Measurements from ENCODE around the gene FBXW7. TPM values are rescaled to one million over a fixed set of nuclear protein-coding genes. Genes with fewer than 3 reads are reported as not detected.
"Not testable (repeated sequence)": the region's sequence is repeated elsewhere in the genome, so short reads cannot be mapped to it uniquely, and the experiment has no call there.

The FBXW7 gene
- total RNA-seq, 2 experiments from 2014 or later, result 128 to 140 TPM

DNA sequence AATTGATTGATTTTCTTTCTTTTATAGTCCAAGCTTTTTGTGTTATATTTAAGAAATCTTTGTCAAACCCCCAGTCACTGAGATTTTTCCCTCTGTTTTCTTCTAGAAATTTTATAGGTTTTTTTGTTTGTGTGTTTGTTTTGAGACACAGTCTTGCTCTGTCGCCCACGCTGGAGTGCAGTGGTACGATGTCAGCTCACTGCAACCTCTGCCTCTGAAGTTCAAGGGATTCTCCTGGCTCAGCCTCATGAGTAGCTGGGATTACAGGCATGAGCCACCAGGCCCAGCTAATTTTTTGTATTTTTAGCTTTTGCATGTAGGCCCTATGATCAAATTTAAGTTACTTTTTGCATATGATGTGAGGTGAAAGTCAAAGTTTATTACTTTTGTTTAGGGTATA is 20.9 kb upstream of the FBXW7 start:
- Histone ChIP-seq H3K27me3 (ENCODE audit: control insufficient read depth in 1 of 2, insufficient read depth in 2 of 2, low read length in 2 of 2) (no peaks in the 10 kb centered on the region), H3K36me3 (ENCODE audit: insufficient read depth, low read length) (no peaks in the 10 kb centered on the region), H3K4me3 (ENCODE audit: low read length) (no peak overlapping the region), H3K9me3 (ENCODE audit: control insufficient read depth in 1 of 2, insufficient read depth in 1 of 2, low read length in 2 of 2) (no peaks in the 10 kb centered on the region), H3K4me1 (ENCODE audit: insufficient read depth, low read length) (peaks cover 32% of the 10 kb centered on the region), H3K27ac (ENCODE audit: low read depth in 1 of 2, low read length in 2 of 2) (no peak overlapping the region)
- DNase-seq, result no peak
- ChIA-PET POLR2A (interaction anchor here (1.4 to 7.5 kb wide), 2 partner anchors 21 to 28 kb away, joined by 3 to 147 read pairs; partner anchors contain the start of gene FBXW7), CTCF (no interaction called here)
- no peak for TF ChIP-seq CTCF (IDR thresholded peaks at IDR 0.05)
- H3K4me3 Mint-ChIP-seq, result no peak overlapping the region
- no peak for ATAC-seq (ENCODE audit: poor library complexity)
- intact Hi-C loops (cut with DNase I, micrococcal nuclease), result no loop called here
- peaks cover 44% of the 10 kb centered on the region for H3K4me1 Mint-ChIP-seq (ENCODE audit: low read depth)
- peaks cover 3% of the 10 kb centered on the region for H3K9me3 Mint-ChIP-seq
- no peaks in the 10 kb centered on the region for H3K27me3 Mint-ChIP-seq
- H3K27ac Mint-ChIP-seq, result no peak overlapping the region
- H3K36me3 Mint-ChIP-seq (ENCODE audit: low read depth), result no peaks in the 10 kb centered on the region

- TF ChIP-seq CTCF (IDR thresholded peaks at IDR 0.05), result no peak
- H3K36me3 ChIP-seq (ENCODE audit: insufficient read depth, low read length), result no peaks in the 10 kb centered on the region
- ChIA-PET CTCF (no interaction called here), POLR2A (interaction anchor here (1.4 to 7.5 kb wide), 2 partner anchors 20 to 29 kb away, joined by 3 to 147 read pairs; partner anchors contain the start of gene FBXW7)
- intact Hi-C loops (cut with DNase I, micrococcal nuclease), result no loop called here
- Mint-ChIP-seq H3K27me3 (no peaks in the 10 kb centered on the region), H3K36me3 (ENCODE audit: low read depth) (no peaks in the 10 kb centered on the region), H3K27ac (peak overlapping the region; percentile 77), H3K9me3 (peaks cover 3% of the 10 kb centered on the region), H3K4me3 (peak overlapping the region; percentile 48), H3K4me1 (ENCODE audit: low read depth) (peaks cover 44% of the 10 kb centered on the region)
- no peak for ATAC-seq (ENCODE audit: poor library complexity)
- H3K27ac ChIP-seq (ENCODE audit: low read depth in 1 of 2, low read length in 2 of 2), result no peak overlapping the region
- H3K27me3 ChIP-seq (ENCODE audit: control insufficient read depth in 1 of 2, insufficient read depth in 2 of 2, low read length in 2 of 2), result no peaks in the 10 kb centered on the region
- DNase-seq, result peak in 3 of 14 experiments; percentile 29 to 62 (median 29)
- peaks cover 32% of the 10 kb centered on the region for H3K4me1 ChIP-seq (ENCODE audit: insufficient read depth, low read length)
- H3K9me3 ChIP-seq (ENCODE audit: control insufficient read depth in 1 of 2, insufficient read depth in 1 of 2, low read length in 2 of 2), result no peaks in the 10 kb centered on the region
- H3K4me3 ChIP-seq (ENCODE audit: low read length), result peak overlapping the region; percentile 6
Observed at GRCh38 chr4:152556283-152556682, 20.4 kb upstream of the FBXW7 start.

DNA sequence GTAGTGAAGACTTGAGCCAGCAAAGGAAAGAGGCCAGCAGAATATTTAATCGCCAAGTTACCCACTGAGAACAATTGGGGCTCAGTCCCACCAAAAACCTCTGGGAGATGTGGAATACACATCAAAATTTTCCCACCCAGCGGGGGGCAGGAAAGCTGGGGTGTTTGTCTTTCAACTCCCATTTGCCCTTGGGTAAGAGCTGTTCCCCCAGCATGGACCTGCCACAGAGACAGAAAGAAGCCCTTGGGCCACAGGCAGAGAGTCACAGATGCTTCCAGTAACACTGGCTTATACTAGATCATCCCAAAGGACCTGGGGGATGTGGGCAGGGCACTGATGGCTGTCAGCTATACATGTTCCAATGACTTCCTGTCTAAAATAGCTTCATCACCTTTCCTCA is 18.9 kb upstream of the FBXW7 start:
- Mint-ChIP-seq H3K4me1 (ENCODE audit: low read depth) (peaks cover 44% of the 10 kb centered on the region), H3K27ac (peak overlapping the region; percentile 86), H3K9me3 (peaks cover 3% of the 10 kb centered on the region), H3K36me3 (ENCODE audit: low read depth) (no peaks in the 10 kb centered on the region), H3K4me3 (peak overlapping the region; percentile 68), H3K27me3 (no peaks in the 10 kb centered on the region)
- TF ChIP-seq CTCF (IDR thresholded peaks at IDR 0.05), result no peak
- H3K27ac ChIP-seq (ENCODE audit: low read depth in 1 of 2, low read length in 2 of 2), result peak overlapping the region; percentile 50 to 80
- peaks cover 32% of the 10 kb centered on the region for H3K4me1 ChIP-seq (ENCODE audit: insufficient read depth, low read length)
- CTCF ChIA-PET, result interaction anchor here (0.9 to 1.4 kb wide), 3 partner anchors 10 to 18 kb away, joined by 4 to 7 read pairs (median 5); partner anchors contain the start of gene FBXW7
- H3K27me3 ChIP-seq (ENCODE audit: control insufficient read depth in 1 of 2, insufficient read depth in 2 of 2, low read length in 2 of 2), result no peaks in the 10 kb centered on the region
- ATAC-seq (ENCODE audit: poor library complexity) (peak; percentile 3), DNase-seq (peak in 2 of 14 experiments; percentile 11 to 56)
- POLR2A ChIA-PET, result interaction anchor here (0.6 to 7.5 kb wide), 11 partner anchors 10 to 602 kb away, joined by 3 to 147 read pairs (median 4); partner anchors contain the start of gene FBXW7
- no peaks in the 10 kb centered on the region for H3K36me3 ChIP-seq (ENCODE audit: insufficient read depth, low read length)
- no peak overlapping the region for H3K4me3 ChIP-seq (ENCODE audit: low read length)
- H3K9me3 ChIP-seq (ENCODE audit: control insufficient read depth in 1 of 2, insufficient read depth in 1 of 2, low read length in 2 of 2), result no peaks in the 10 kb centered on the region
- intact Hi-C loops (cut with DNase I, micrococcal nuclease), result loop anchor here in 1 of 2 experiments (1.0 kb wide), 1 partner anchor 18 kb away; the partner anchor contains the start of gene FBXW7

- ATAC-seq (ENCODE audit: poor library complexity); intact Hi-C loops (cut with DNase I, micrococcal nuclease); H3K4me3 ChIP-seq (ENCODE audit: low read length); H3K27me3 Mint-ChIP-seq; H3K27ac Mint-ChIP-seq; H3K27ac ChIP-seq (ENCODE audit: low read depth in 1 of 2, low read length in 2 of 2); H3K4me3 Mint-ChIP-seq; H3K9me3 ChIP-seq (ENCODE audit: control insufficient read depth in 1 of 2, insufficient read depth in 1 of 2, low read length in 2 of 2); H3K36me3 ChIP-seq (ENCODE audit: insufficient read depth, low read length); H3K9me3 Mint-ChIP-seq; H3K27me3 ChIP-seq (ENCODE audit: control insufficient read depth in 1 of 2, insufficient read depth in 2 of 2, low read length in 2 of 2); H3K36me3 Mint-ChIP-seq (ENCODE audit: low read depth); DNase-seq: not testable (repeated sequence)
- peaks cover 32% of the 10 kb centered on the region for H3K4me1 ChIP-seq (ENCODE audit: insufficient read depth, low read length)
- H3K4me1 Mint-ChIP-seq (ENCODE audit: low read depth), result peaks cover 48% of the 10 kb centered on the region
- ChIA-PET POLR2A (interaction anchor here (0.6 to 7.5 kb wide), 2 partner anchors 14 to 62 kb away, joined by 4 to 147 read pairs; partner anchors contain the start of gene FBXW7), CTCF (interaction anchor here (0.6 kb wide), 1 partner anchor 235 kb away, joined by 3 read pairs; no protein-coding TSS in a partner anchor)
Observed at GRCh38 chr4:152550687-152551086, 14.8 kb upstream of the FBXW7 start.

Measured in CD4-positive, alpha-beta T cell (primary cell).